ENCODE data around the gene RBM25.
A peak's percentile ranks its signal among the peaks of the same experiment; 100 is the strongest.

Gene RBM25

DNA sequence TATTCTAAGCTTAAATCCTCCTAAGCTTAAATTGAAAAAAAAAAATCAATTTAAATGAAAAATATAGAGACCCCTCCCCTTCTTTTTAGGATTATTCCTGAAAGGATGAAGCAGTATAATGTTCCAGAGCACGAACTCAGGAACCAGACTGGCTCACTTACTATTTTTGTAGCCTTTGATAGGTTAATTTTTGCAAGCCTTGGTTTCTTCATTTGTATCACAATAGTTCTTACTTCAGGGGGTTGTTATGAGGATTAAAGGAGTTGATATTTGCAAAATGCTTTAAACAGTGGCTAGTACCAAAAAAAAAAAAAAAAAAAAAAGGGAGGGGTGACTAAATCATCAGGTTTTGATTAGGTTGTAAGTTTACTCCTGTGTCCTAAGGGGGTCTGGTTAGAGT, 3.1 kb upstream of the RBM25 start:
- DNase-seq (ENCODE audit: extremely low spot score), result no peak
- ChIA-PET CTCF (no interaction called here), POLR2A (no interaction called here)
- TF ChIP-seq, protein P1, sequence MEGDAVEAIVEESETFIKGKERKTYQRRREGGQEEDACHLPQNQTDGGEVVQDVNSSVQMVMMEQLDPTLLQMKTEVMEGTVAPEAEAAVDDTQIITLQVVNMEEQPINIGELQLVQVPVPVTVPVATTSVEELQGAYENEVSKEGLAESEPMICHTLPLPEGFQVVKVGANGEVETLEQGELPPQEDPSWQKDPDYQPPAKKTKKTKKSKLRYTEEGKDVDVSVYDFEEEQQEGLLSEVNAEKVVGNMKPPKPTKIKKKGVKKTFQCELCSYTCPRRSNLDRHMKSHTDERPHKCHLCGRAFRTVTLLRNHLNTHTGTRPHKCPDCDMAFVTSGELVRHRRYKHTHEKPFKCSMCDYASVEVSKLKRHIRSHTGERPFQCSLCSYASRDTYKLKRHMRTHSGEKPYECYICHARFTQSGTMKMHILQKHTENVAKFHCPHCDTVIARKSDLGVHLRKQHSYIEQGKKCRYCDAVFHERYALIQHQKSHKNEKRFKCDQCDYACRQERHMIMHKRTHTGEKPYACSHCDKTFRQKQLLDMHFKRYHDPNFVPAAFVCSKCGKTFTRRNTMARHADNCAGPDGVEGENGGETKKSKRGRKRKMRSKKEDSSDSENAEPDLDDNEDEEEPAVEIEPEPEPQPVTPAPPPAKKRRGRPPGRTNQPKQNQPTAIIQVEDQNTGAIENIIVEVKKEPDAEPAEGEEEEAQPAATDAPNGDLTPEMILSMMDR (IDR thresholded peaks at IDR 0.05; ENCODE audit: control extremely low read depth, extremely low read depth, low read depth, missing control alignments), result no peak

DNA sequence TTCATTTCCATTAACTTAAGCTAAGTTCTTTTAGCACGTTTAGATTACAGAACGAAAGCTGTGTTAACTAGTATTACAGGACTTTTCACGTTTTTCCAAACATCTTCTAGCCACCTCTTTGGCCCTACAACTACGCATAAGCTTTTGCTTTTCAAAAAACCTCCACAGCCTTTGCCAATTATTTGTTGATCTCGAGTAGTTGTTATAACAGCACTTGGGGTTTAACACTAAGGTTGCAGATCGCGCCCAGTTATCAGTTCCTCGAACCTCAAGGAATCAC, 450 bp upstream of the RBM25 start:
- TF ChIP-seq, protein P1 (IDR thresholded peaks at IDR 0.05; ENCODE audit: control extremely low read depth, extremely low read depth, low read depth, missing control alignments), result no peak
- ChIA-PET POLR2A (interaction anchor here (0.5 to 2.3 kb wide), 5 partner anchors 8 to 84 kb away, joined by 3 to 7 read pairs (median 3); partner anchors contain the start of gene ZFYVE1), CTCF (interaction anchor here (0.8 to 1.4 kb wide), 3 partner anchors 11 to 16 kb away, joined by 3 to 4 read pairs (median 3); no protein-coding TSS in a partner anchor)
- no peak for DNase-seq (ENCODE audit: extremely low spot score)

DNA sequence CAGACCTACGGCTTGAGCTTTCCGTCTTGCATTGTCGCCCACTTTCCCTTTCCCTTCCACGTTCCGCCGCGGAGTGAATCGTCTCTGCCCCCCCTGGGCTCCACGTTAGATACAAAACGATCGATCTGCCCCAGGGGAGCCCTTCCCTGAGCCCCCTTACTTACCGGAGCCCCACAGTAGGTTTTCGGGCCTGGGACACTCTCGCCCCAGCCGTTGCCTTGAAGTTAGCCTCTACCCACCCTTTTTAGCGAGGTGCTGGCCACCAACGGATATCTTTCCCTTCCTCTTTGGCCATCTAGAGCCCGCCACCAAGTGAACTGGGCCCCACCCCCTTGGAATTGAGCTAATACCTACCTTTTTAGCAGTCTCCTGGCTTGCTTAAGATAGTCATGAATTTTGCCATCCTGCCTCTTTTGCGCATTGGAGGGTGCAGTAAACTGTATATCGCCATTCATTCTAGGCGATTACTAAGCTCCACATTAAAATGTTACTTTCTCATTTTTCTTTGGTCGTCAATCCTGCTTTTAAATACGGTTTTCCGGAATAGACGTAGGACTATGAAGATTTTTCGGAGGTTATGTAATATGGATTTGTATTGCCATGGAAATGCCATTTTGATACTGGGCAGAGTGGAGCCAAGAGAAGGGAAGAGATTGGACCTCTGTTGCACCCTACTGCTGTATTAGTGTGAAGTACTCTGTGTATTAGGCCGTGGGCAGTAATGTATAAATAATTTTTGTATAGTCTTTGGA, 764 bp downstream of the RBM25 start:
- CTCF ChIA-PET, result interaction anchor here (0.9 to 1.4 kb wide), 6 partner anchors 9 to 173 kb away, joined by 3 to 5 read pairs (median 4); no protein-coding TSS in a partner anchor
- POLR2A ChIA-PET, result interaction anchor here (0.5 to 2.3 kb wide), 7 partner anchors 9 to 459 kb away, joined by 3 to 9 read pairs (median 4); partner anchors contain the start of genes DPF3 and PSEN1
- DNase-seq (ENCODE audit: extremely low spot score), result peak; percentile 61
- TF ChIP-seq, protein P1 (IDR thresholded peaks at IDR 0.05; ENCODE audit: control extremely low read depth, extremely low read depth, low read depth, missing control alignments), result no peak

DNA sequence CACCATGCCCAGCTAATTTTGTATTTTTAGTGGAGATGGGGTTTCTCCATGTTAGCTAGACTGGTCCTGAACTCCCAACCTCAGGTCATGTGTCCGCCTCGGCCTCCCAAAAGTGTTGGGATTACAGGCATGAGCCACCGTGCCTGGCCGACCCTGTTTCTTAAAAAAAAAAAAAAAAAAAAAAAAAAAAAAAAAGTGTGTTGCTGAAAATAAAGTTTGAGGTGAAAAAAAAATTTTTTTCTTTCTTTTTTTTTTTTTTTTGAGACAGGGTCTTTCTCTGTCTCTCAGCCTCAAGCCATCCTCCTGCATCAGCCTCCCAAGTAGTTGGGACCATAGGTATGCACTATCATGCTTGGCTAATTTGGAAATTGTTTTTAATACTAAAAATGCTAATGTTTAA, 11.3 kb downstream of the RBM25 start:
- DNase-seq (ENCODE audit: extremely low spot score), result no peak
- ChIA-PET POLR2A (interaction anchor here (0.7 kb wide), 2 partner anchors 51 to 392 kb away, joined by 3 read pairs; no protein-coding TSS in a partner anchor), CTCF (no interaction called here)
- TF ChIP-seq, protein P1 (IDR thresholded peaks at IDR 0.05; ENCODE audit: control extremely low read depth, extremely low read depth, low read depth, missing control alignments), result no peak

DNA sequence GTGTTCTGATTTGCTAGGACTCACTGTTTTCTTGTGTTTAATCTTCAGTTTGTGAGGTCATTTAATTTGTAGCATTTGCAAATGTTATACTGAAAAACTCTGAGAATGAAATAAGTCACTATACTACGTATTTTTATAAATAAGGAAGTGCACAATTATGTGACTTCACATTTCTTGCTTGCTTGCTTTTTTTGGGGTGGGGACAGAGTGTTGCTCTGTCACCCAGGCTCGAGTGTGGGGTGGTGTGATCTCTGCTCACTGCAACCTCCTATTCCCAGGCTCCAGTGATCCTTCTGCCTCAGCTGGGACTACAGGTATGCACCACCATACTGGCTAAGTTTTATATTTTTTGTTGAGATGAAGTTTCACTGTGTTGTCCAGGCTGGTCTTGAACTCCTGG, 32.7 kb downstream of the RBM25 start:
- POLR2A ChIA-PET, result no interaction called here
- TF ChIP-seq, protein P1 (IDR thresholded peaks at IDR 0.05; ENCODE audit: control extremely low read depth, extremely low read depth, low read depth, missing control alignments), result no peak
- CTCF ChIA-PET, result interaction anchor here (1.1 kb wide), 1 partner anchor 10 kb away, joined by 3 read pairs; no protein-coding TSS in a partner anchor
- DNase-seq (ENCODE audit: extremely low spot score), result no peak

DNA sequence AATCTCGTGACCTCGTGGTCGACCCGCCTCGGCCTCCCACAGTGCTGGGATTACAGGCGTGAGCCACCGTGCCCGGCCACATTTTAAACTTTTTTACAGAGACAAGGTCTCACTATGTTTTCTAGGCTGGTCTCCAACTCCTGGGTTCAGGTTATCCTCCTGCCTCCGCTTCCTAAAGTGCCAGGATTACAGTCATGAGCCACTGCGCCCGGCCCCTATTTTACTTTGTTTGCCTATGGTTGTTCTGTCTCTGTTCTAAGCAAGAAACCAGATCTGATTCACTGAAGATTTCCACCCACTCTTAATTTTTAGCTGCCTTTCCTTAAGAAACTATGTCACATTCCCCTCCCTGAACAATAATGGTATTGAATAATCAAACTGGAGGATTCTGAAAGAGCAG, 39.1 kb downstream of the RBM25 start:
- CTCF ChIA-PET, result interaction anchor here (1.2 kb wide), 1 partner anchor 13 kb away, joined by 4 read pairs; no protein-coding TSS in a partner anchor
- POLR2A ChIA-PET, result no interaction called here
- TF ChIP-seq, protein P1 (IDR thresholded peaks at IDR 0.05; ENCODE audit: control extremely low read depth, extremely low read depth, low read depth, missing control alignments), result no peak
- no peak for DNase-seq (ENCODE audit: extremely low spot score)

All from GM10248 (cell line).